Fibroblast of the aortic adventitia (primary cell): ENCODE measurements around the gene UPK3A. TPM values are rescaled to one million over a fixed set of nuclear protein-coding genes. Genes with fewer than 3 reads are reported as not detected.
A peak's percentile ranks its signal among the peaks of the same experiment; 100 is the strongest.

Source experiments
- DNase-seq: peaks from one replicate; pipeline ENCODE4 v3.0.0-alpha.2; 2010; ENCODE audit warnings: low read depth
- H3K4me3 ChIP-seq: 2 replicates; pipeline ENCODE4 v1.5.1; 2011; ENCODE audit warnings: low read depth, mild to moderate bottlenecking, control low read depth, low read length, moderate library complexity
- CTCF ChIP-seq: IDR thresholded peaks from 2 replicates; pipeline ENCODE4 v1.5.1; 2011; ENCODE audit warnings: mild to moderate bottlenecking, low read length, control low read depth, inconsistent platforms; ENCODE audit not compliant: insufficient read depth
- total RNA-seq: library from RNA; depleted of rRNA; stranded (reverse); fragments of >200 nt; gene quantifications from 2 replicates; pipeline ENCODE4 v1.2.3, GENCODE V29; 2012; ENCODE audit warnings: low replicate concordance

Gene UPK3A
- total RNA-seq, 1 donor = not detected

DNA sequence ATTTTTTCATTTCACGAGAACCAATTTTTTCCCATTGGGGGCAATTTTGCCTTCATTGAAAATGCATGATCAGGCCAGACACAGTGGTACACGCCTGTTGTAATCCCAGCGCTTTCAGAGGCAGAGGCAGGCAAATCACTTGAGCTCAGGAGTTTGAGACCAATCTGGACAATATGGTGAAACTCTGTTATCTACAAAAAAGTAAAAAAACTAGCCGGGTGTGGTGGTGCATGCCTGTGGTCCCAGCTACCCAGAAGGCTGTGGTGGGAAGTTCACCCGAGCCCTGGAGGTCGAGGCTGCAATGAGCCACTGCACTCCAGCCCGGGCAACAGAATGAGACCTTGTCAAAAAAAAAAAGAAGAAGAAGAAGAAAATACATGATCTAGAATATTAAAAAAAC, 19.2 kb upstream of the UPK3A start:
- peak; percentile 22 for DNase-seq

DNA sequence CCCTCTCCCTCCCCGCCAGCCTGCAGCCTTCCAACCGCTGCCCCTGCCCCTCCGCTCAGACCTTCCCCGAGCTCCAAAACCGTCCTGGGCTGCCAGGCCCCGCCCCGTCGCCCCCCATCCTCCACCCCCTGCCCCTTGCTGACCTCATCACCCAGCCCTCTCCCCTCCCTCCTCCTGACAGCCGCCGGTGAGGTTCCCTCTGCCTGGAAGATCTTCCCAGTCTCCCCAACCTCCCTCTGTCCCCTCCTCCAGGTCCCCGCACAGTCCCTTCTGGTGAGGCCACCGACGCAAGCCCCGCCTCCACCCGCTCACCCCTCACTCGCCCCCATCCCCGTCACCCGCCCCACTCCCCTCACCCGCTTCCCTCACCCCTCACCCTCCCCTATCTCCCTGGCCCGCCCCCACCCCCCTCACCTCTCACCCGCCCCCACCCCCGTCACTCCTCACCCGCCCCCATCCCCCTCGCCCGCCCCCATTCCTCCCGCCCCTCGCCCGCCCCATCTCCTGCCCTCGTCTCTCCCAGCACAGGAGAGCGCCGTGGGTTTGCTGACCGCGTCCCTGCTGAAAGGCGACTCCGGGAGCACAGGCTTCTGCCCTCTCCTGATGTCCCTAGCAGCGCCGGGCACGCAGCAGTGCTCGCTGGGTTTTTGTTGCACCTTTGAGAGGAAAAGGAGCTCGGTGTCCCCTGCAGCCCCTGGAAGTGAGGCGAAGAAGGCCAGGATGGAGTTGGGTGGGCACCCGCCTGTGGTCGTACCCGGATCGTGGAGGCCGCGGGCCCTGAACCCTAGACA, 16.4 kb upstream of the UPK3A start:
- DNase-seq = no peak
- peak overlapping the region; percentile 70 for H3K4me3 ChIP-seq
- no peak for TF ChIP-seq CTCF

More for the DNA sequence above, 19.2 kb upstream of the UPK3A start:
- no peak overlapping the region for H3K4me3 ChIP-seq
- no peak for TF ChIP-seq CTCF

- DNase-seq = peak; percentile 70
- peak; percentile 57 for TF ChIP-seq CTCF
- peak overlapping the region; percentile 70 for H3K4me3 ChIP-seq
Measured at GRCh38 chr22:45268958-45269844, 15.5 kb upstream of the UPK3A start.

- no peak for TF ChIP-seq CTCF
Measured at GRCh38 chr22:45270095-45271020, 14.4 kb upstream of the UPK3A start.

GRCh38 chr22:45271667-45272201, 13.0 kb upstream of the UPK3A start:
- no peak for TF ChIP-seq CTCF
- DNase-seq = no peak

More at GRCh38 chr22:45270095-45271020, 14.4 kb upstream of the UPK3A start:
- no peak overlapping the region for H3K4me3 ChIP-seq
- no peak for DNase-seq

DNA sequence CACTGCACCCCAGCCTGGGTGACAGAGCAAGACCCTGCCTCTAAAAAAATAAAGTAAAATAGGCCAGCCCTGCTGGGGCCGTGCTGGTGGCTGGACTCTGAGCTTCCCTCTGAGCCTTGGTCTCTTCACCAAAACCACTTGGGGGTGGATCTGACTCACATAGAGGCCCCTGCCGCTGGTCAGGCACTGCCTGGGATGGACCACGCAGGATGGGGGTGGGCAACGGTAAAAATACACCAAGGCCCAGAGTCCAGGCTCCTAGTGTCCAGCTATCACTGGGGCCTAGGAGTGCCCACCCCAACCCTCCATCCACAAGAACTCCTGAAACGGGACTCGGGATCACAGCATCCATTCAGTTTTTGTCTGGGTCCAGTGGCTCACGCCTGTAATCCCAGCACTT, 12.3 kb upstream of the UPK3A start:
- no peak overlapping the region for H3K4me3 ChIP-seq
- DNase-seq = no peak
- TF ChIP-seq CTCF = no peak

More at GRCh38 chr22:45271667-45272201, 13.0 kb upstream of the UPK3A start:
- H3K4me3 ChIP-seq = no peak overlapping the region
